HG03103 (cell line): Measurements from ENCODE around the gene CERS6.
"Not testable (repeated sequence)": the region's sequence is repeated elsewhere in the genome, so short reads cannot be mapped to it uniquely, and the experiment has no call there.

ENCODE experiments used
- ATAC-seq: cut with Tn5 transposase; IDR thresholded peaks from one replicate; pipeline ENCODE4 v1.9.1; 2021; ENCODE audit warnings: low read depth; ENCODE audit not compliant: unreplicated experiment

The CERS6 gene

DNA sequence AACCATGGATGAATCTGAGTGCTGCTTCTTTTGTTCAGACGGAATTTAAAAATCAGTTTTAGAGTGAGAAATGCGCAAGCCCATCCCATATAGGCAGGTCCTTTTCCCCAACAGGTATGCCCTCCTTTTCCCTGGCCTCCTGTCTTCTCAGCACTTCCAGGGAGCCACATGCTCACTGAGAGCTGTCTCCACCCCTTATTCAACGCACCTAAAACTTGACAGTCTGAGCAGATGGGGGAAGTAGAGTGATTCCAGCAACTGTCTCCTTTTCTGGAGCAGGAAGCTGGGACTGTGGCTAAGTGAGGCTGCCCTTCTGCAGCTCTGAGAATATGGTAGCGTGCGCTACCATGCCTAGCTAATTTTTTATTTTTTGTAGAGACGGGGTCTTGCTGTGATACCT, 293.2 kb downstream of the CERS6 start:
- ATAC-seq = no peak

DNA sequence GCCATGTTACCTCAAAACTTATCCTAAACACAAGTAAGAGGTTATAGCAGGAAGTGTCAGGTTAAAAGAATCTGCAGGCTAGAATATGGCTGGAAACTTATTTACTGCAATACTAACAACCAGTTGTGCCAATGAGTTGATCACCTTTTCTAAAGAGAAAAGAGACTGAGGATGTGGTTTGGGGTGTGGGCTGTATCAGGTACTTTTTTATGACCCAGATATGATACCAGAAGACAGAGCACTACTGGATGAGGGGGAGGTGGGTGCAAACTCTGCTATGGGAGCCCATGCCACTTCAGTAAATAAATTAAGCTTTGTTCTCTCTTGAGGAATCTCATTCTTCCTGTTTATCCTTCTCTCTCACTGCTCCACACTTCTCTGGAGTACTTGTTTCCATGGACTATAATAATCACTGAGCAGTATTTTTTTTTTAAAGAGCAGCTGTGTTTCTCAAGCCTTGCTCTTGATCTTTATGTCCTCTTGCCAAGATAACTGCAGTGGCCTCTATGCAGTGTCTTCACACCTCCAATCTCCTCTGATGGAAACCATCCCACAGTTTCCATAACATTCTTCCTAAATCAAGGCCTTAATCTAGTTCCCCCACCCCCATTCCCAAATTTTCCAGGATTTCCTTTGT, 295.1 kb downstream of the CERS6 start:
- ATAC-seq = peak; percentile 50

DNA sequence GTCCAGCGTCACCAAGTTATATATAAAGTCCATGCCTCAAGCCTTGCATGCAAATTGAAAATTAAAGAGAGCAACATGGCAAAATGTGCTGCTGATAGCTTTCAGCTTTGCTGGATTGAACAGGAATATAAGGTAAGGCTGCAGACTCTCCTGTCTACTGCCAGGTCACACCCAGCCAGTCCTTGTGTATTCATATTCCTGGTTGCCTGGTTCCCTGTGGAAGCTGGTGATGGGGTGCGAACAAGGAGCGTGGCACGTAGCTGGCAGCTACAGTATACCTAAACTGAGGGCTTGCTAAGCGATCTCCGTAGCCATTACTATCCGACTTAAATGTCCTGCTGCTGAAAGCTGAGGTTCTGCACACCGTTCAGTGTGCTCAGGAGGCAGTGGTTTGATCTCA, 296.3 kb downstream of the CERS6 start:
- no peak for ATAC-seq

GRCh38 chr2:168753765-168754329, 297.8 kb downstream of the CERS6 start:
- ATAC-seq = no peak

- no peak for ATAC-seq
Observed at GRCh38 chr2:168757223-168757622, 301.2 kb downstream of the CERS6 start.

- peak; percentile 73 for ATAC-seq
Observed at GRCh38 chr2:168758970-168759820, 303.1 kb downstream of the CERS6 start.

- ATAC-seq = no peak
Observed at GRCh38 chr2:168765401-168765800, 309.3 kb downstream of the CERS6 start.

GRCh38 chr2:168766600-168766999, 310.5 kb downstream of the CERS6 start:
- no peak for ATAC-seq

GRCh38 chr2:168767258-168767657, 311.2 kb downstream of the CERS6 start:
- ATAC-seq = no peak

DNA sequence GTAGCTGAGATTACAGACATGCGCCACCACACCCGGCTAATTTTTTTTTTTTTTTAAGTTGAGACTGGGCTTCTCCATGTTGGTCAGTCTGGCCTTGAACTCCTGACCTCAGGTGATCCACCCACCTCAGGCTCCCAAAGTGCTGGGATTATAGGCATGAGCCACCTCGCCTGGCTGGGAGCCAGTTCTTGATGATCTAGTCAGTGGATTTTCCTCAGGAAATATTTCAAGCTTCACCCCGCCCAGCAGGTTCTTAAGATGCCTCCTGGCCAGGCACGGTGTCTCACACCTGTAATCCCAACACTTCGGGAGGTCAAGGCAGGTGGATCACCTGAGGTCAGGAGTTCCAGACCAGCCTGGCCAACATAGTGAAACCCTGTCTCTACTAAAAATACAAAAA, 312.3 kb downstream of the CERS6 start:
- ATAC-seq = not testable (repeated sequence)

- no peak for ATAC-seq
Observed at GRCh38 chr2:168770796-168771195, 314.7 kb downstream of the CERS6 start.

GRCh38 chr2:168772704-168773103, 316.6 kb downstream of the CERS6 start:
- no peak for ATAC-seq

- no peak for ATAC-seq
Observed at GRCh38 chr2:168773128-168773527, 317.1 kb downstream of the CERS6 start.

- peak; percentile 79 for ATAC-seq
Observed at GRCh38 chr2:168773719-168774521, 317.8 kb downstream of the CERS6 start.

DNA sequence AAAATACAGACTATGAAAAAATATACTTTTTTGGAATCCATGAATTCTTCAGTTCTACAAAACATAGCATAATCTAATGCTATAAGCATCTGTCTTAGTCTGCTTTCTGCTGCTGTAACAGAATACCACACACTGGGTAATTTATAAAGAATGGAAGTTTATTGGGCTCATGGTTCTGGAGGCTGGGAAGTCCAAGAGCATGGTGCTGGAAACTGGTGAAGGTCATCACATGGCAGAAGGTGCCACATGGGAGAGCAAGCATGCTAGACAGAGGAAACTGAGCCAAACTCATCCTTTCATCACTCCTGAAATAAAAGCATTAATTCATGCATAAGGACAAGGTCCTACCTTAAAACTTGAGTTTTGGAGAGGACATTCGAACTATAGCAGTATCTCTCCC, 319.8 kb downstream of the CERS6 start:
- no peak for ATAC-seq

- ATAC-seq = no peak
Observed at GRCh38 chr2:168780669-168781071, 324.6 kb downstream of the CERS6 start.

DNA sequence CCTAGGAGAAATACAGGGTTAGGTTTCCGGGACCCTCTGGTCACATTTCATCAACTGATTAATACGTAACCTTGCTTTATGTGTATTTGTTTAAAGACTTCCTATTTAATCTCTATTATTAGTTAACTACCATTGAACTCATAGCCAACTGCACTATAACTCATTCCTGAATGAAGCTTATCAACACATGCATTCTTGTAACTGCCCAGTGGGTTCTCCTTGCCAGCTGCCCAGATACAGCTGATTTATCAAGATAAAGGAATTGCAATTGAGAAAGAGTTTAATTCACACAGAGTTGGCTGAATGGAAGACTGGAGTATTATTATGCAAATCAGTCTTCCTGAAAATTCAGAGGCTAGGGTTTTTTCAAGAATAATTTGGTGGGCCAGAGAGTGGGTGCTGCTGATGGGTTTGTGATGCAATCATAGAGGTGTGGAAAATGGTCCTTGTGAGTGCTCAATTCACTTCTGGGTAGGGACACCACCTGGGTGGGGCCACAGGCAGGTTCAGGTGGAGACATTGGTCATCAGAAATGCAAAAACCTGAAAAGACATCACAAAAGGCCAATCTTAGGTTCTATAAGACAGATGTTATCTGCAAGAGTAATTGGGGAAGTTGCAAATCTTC, 325.2 kb downstream of the CERS6 start:
- ATAC-seq = no peak

GRCh38 chr2:168782271-168782670, 326.2 kb downstream of the CERS6 start:
- no peak for ATAC-seq

DNA sequence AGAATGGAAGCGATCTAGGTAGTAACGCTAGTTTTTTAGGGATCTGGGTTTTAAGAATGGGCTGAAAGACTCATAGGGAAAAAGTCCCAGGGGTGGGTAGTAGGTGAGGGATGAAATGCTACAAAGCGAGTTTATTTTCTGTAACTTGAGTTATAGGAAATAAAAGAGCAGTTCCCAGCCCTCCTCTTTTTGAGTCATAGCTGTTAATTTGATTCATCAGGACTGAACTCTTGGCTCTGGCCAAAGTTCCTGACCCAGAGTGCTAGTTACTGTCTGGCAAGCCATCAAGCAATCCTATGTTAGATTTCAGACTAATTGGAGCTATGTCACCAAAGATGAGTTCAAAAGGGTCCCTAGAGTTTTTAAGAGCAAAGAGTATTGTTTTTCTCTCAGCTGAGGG, 328.9 kb downstream of the CERS6 start:
- no peak for ATAC-seq

GRCh38 chr2:168787098-168787781, 331.2 kb downstream of the CERS6 start:
- ATAC-seq = no peak
